K562 (cell line): ENCODE data around the gene SLC26A1. TPM values are rescaled to one million over a fixed set of nuclear protein-coding genes. Genes with fewer than 3 reads are reported as not detected.
"Not testable (repeated sequence)": the region's sequence is repeated elsewhere in the genome, so short reads cannot be mapped to it uniquely, and the experiment has no call there.

Experiments used
- ATAC-seq: fragments of 200-7000 bp; cut with Tn5 transposase; 3 replicates; pipeline ENCODE4 v1.9.1; 2020; ENCODE audit warnings: moderate library complexity
- BruUV-seq: library from RNA; stranded (reverse); fragments of 400-500 nt; replicated peaks from 2 replicates; lab custom pipeline; 2021; lab: Mats Ljungman, UMichigan
- CTCF ChIA-PET: fragments of 300-600 bp; formaldehyde crosslinking; extraction: SDS; loops from one replicate; lab custom pipeline; 2021; ENCODE audit warnings: low intra/inter-chr PET ratio; lab: Yijun Ruan, JAX
- POLR2A ChIA-PET: fragments of 300-600, 350-650 bp; sonication (Branson Sonifier 250); formaldehyde crosslinking; extraction: SDS; loops from one replicate; lab custom pipeline; 2021; ENCODE audit warnings: antibody characterized with exemption, inconsistent platforms; lab: Yijun Ruan, JAX
- DNase-seq, 4 experiments: peaks; one replicate each; pipeline versions ENCODE4 v3.0.0 to v3.0.0-alpha.2; 2011 to 2018; ENCODE audit warnings: low spot score in 3 of 4, mixed read lengths in 3 of 4; ENCODE audit errors: extremely low read depth in 1 of 4
- FAIRE-seq: peaks from 2 replicates; lab custom pipeline; 2011; peaks lifted over from hg19 to GRCh38; lab: Jason Lieb, UNC
- H2AFZ ChIP-seq: 2 replicates; pipeline ENCODE4 v1.6.0; 2011; ENCODE audit warnings: low read depth, low read length, control low read depth, inconsistent platforms
- H3K27ac ChIP-seq: fragments of 200-600 bp; 3 replicates; pipeline ENCODE4 v1.8.0; 2011; ENCODE audit warnings: low read depth, mild to moderate bottlenecking, control low read depth, inconsistent platforms, low read length, moderate library complexity, mixed read lengths; ENCODE audit errors: extremely low read depth
- H3K27me3 ChIP-seq, 2 experiments: fragments of 300-600 bp in 1 of 2; 2 replicates in 1 of 2; 3 replicates in 1 of 2; pipeline versions ENCODE4 v1.6.0 to v1.8.0; 2011; ENCODE audit warnings: inconsistent platforms in 2 of 2, low read length in 2 of 2, mild to moderate bottlenecking in 1 of 2, mixed read lengths in 1 of 2, moderate library complexity in 1 of 2; ENCODE audit not compliant: control insufficient read depth in 2 of 2, insufficient read depth in 2 of 2
- H3K36me3 ChIP-seq: fragments of 300-600 bp; 3 replicates; pipeline ENCODE4 v1.8.0; 2011; ENCODE audit warnings: mild to moderate bottlenecking, low read length, inconsistent platforms; ENCODE audit not compliant: control insufficient read depth, insufficient read depth
- H3K4me1 ChIP-seq, 2 experiments: fragments of 200-600 bp in 1 of 2; replicated peaks in 1 of 2; 2 replicates in 1 of 2; 3 replicates in 1 of 2; pipeline versions ENCODE4 v1.5.1 to v1.8.0; 2011; ENCODE audit warnings: inconsistent platforms in 2 of 2, low read length in 2 of 2, mild to moderate bottlenecking in 1 of 2, mixed read lengths in 1 of 2, moderate library complexity in 1 of 2; ENCODE audit not compliant: control insufficient read depth in 2 of 2, insufficient read depth in 2 of 2
- H3K4me2 ChIP-seq: 2 replicates; pipeline ENCODE4 v1.6.1; 2011; ENCODE audit warnings: low read length, control low read depth, inconsistent platforms, mixed read lengths; ENCODE audit not compliant: insufficient read depth
- H3K4me3 ChIP-seq: fragments of 200-600 bp; sonication (generic), shearing (Covaris generic); 2 replicates; pipeline ENCODE4 v1.5.1; 2016; ENCODE audit warnings: control low read depth, inconsistent platforms
- H3K79me2 ChIP-seq: fragments of 200-600 bp; 3 replicates; pipeline ENCODE4 v1.8.0; 2011; ENCODE audit warnings: low read length, inconsistent platforms; ENCODE audit not compliant: control insufficient read depth, insufficient read depth
- H3K9ac ChIP-seq, 2 experiments: 2 replicates each; pipeline versions ENCODE4 v1.6.0 to v1.6.1; 2011; ENCODE audit warnings: low read depth in 2 of 2, low read length in 2 of 2, control low read depth in 1 of 2, inconsistent platforms in 1 of 2, mild to moderate bottlenecking in 1 of 2, mixed read lengths in 1 of 2; ENCODE audit not compliant: insufficient read depth in 1 of 2
- H3K9me1 ChIP-seq: one replicate; pipeline ENCODE4 v1.6.0; 2011; ENCODE audit warnings: inconsistent platforms, mild to moderate bottlenecking, low read length, moderate library complexity; ENCODE audit not compliant: control insufficient read depth, insufficient read depth
- H3K9me3 ChIP-seq: replicated peaks from 2 replicates; pipeline ENCODE4 v1.5.1; 2011; ENCODE audit warnings: low read depth, low read length, inconsistent platforms; ENCODE audit not compliant: control insufficient read depth, insufficient read depth
- H4K20me1 ChIP-seq: replicated peaks from 2 replicates; pipeline ENCODE4 v1.6.1; 2011; ENCODE audit warnings: low read length, inconsistent platforms, mixed read lengths; ENCODE audit not compliant: control insufficient read depth, insufficient read depth
- ESRRB ChIP-seq: fragments of 250-450 bp; sonication (Bioruptor Pico); IDR thresholded peaks from 2 replicates; pipeline ENCODE4 v1.5.0; 2020; ENCODE audit warnings: mild to moderate bottlenecking, moderate library complexity, borderline replicate concordance
- NFIX ChIP-seq: fragments of 250-450 bp; sonication (Bioruptor Pico); IDR thresholded peaks from 2 replicates; pipeline ENCODE4 v1.4.0; 2020; ENCODE audit warnings: low read depth, mild to moderate bottlenecking, moderate library complexity
- POLR2G ChIP-seq: fragments of 200-400 bp; formaldehyde crosslinking; IDR thresholded peaks from 2 replicates; pipeline ENCODE4 v1.6.1; 2017; ENCODE audit warnings: low read depth, mild to moderate bottlenecking, antibody characterized with exemption, low read length, moderate library complexity
- RBM15 ChIP-seq: fragments of 200-400 bp; formaldehyde crosslinking; IDR thresholded peaks from 2 replicates; pipeline ENCODE4 v1.6.1; 2018; ENCODE audit warnings: mild to moderate bottlenecking, low read length, moderate library complexity; ENCODE audit not compliant: insufficient read depth
- RFX1 ChIP-seq: fragments of 450-650 bp; IDR thresholded peaks from 2 replicates; pipeline ENCODE4 v1.6.1; 2016; ENCODE audit warnings: mild to moderate bottlenecking, moderate library complexity
- WGBS: fragments of 100-300 bp; shearing (Covaris generic); methylation state at CpG from one replicate; pipeline ENCODE4 v1.1.6; 2016; ENCODE audit warnings: low coverage, mixed read lengths; ENCODE audit not compliant: insufficient coverage; ENCODE audit errors: missing lambda C conversion rate; 5-methylcytosine and 5-hydroxymethylcytosine counted together
- in situ Hi-C: fragments of 300-500 bp; cut with MboI; formaldehyde crosslinking; loops from 4 replicates; pipeline ENCODE4 v1.15.0; 2018; ENCODE audit warnings: inconsistent platforms, mixed read lengths
- intact Hi-C: fragments of 100-400 bp; cut with micrococcal nuclease; formaldehyde crosslinking; loops from 2 replicates; pipeline ENCODE4 v1.14.2; 2022
- polyA plus RNA-seq, 8 experiments: library from polyadenylated mRNA; depleted of rRNA in 4 of 8; stranded (reverse) in 5 of 8; unstranded in 3 of 8; fragments of >200 nt; fragmentation: Nextera tagmentation in 2 of 8; fragmentation: Illumina TruSeq in 1 of 8; extraction: Ambion mirVana in 2 of 8; extraction: Trizol in 1 of 8; gene quantifications; 2 replicates each; pipeline versions ENCODE4 v1.2.1 to v1.2.3, GENCODE V29; 2011 to 2014; ENCODE audit warnings: inconsistent platforms in 1 of 8, missing spikeins in 1 of 8
- total RNA-seq, 7 experiments: library from RNA; depleted of rRNA in 6 of 7; stranded (reverse); fragments of >200 nt in 6 of 7; fragmentation: Illumina TruSeq in 2 of 7; extraction: Trizol in 2 of 7; gene quantifications; 2 replicates each; pipeline versions ENCODE4 v1.2.1 to v1.2.3, GENCODE V29; 2011 to 2021; ENCODE audit warnings: low replicate concordance in 1 of 7

The SLC26A1 gene
- total and polyA plus RNA-seq, 9 of the 15 experiments (the other 6 are each of a cell fraction or from before 2014, with no cell fraction given) = 0.11 to 4.2 (median 0.95) TPM

DNA sequence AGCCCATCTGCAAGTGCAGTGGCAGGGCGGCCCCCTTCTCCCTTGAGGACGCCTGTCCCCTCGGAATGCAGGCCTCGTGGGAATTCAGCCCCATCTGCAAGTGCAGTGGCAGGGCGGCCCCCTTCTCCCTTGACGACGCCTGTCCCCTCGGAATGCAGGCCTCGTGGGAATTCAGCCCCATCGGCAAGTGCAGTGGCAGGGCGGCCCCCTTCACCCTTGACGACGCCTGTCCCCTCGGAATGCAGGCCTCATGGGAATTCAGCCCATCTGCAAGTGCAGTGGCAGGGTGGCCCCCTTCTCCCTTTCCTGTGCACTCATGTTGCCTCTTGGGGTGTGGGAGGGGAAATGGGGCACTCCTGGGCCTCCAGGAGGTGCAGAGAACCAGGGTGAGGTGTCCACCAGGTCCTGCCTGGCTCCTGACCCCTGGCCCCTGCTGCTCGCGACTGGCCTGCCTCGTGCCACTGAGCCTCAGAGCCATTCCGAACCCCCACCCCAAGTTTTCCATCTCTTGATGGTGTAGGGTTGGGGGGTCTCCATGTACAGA is 6.8 kb upstream of the SLC26A1 start:
- H3K79me2 ChIP-seq = peaks cover 13% of the 10 kb centered on the region; the same call in 2 of the 3 replicates
- ChIA-PET CTCF (no interaction called here), POLR2A (interaction anchor here (0.7 kb wide), 1 partner anchor 13 kb away, joined by 3 read pairs; no protein-coding TSS in a partner anchor)
- no peak overlapping the region for H3K4me3 ChIP-seq
- H2AFZ ChIP-seq = no peak overlapping the region
- H4K20me1 ChIP-seq = no peaks in the 10 kb centered on the region
- no TSS peak for BruUV-seq
- H3K9ac ChIP-seq = no peak overlapping the region
- H3K9me1 ChIP-seq = no peaks in the 10 kb centered on the region
- H3K27me3 ChIP-seq = no peaks in the 10 kb centered on the region
- H3K27ac ChIP-seq = no peak overlapping the region
- no peaks in the 10 kb centered on the region for H3K9me3 ChIP-seq
- no peak overlapping the region for H3K4me2 ChIP-seq
- in situ Hi-C loops (no loop called here), intact Hi-C loops (loop anchor here (10.0 kb wide), 1 partner anchor 45 kb away; no protein-coding TSS in a partner anchor)
- peaks cover 18 to 59% of the 10 kb centered on the region in 2 experiments for H3K4me1 ChIP-seq
- DNase-seq = no peak
- no peak for TF ChIP-seq RBM15
- no peak for TF ChIP-seq ESRRB (CRISPR knock-in tag)
- no peak for TF ChIP-seq NFIX
- no peak for TF ChIP-seq RFX1
- FAIRE-seq = no peak
- ATAC-seq = no peak
- WGBS = 86% methylated on average over 4 of the region's 18 CpGs
- no peaks in the 10 kb centered on the region for H3K36me3 ChIP-seq

DNA sequence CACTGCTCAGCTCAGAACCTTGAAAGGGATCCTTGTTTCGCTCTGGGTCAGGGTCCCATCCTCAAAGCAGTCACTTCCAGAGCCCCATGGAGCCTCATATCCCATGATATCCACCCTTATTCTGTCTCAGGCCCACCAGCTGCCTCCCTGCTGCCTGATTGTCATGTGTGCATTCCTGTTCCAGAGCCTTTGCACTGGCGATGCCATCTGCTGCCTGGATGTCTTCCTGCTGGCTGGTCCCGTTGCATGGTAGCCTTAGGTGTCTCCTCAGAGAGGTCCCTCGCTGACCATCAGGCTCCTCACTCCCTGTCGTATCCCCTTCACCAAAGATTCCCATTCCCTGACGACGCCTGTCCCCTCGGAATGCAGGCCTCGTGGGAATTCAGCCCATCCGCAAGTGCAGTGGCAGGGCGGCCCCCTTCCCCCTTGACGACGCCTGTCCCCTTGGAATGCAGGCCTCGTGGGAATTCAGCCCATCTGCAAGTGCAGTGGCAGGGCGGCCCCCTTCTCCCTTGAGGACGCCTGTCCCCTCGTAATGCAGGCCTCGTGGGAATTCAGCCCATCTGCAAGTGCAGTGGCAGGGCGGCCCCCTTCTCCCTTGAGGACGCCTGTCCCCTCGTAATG is 6.1 kb upstream of the SLC26A1 start:
- FAIRE-seq, H3K4me3 ChIP-seq, H3K27me3 ChIP-seq, H3K9me3 ChIP-seq, POLR2A ChIA-PET, in situ Hi-C loops, H4K20me1 ChIP-seq, ATAC-seq, H3K9ac ChIP-seq, H2AFZ ChIP-seq, CTCF ChIA-PET, H3K36me3 ChIP-seq, H3K27ac ChIP-seq, DNase-seq, BruUV-seq, H3K4me2 ChIP-seq, H3K9me1 ChIP-seq: not testable (repeated sequence)
- 82% methylated on average over 10 of the region's 21 CpGs for WGBS
- intact Hi-C loops = loop anchor here (10.0 kb wide), 1 partner anchor 45 kb away; no protein-coding TSS in a partner anchor
- H3K79me2 ChIP-seq = peaks cover 13% of the 10 kb centered on the region; the same call in 2 of the 3 replicates
- peaks cover 20 to 59% of the 10 kb centered on the region in 2 experiments for H3K4me1 ChIP-seq
- TF ChIP-seq POLR2G = peak; percentile 51; the same call in 1 of the 2 replicates
